Neuronal stem cell (in vitro differentiated cells): Measurements from ENCODE around the gene SIGMAR1.

Experiments used
- DNase-seq: peaks from one replicate; pipeline ENCODE4 v3.0.0-alpha.2; 2013; ENCODE audit warnings: low spot score
- H2AFZ ChIP-seq: one replicate; pipeline ENCODE4 v1.6.1; 2013; ENCODE audit warnings: mild to moderate bottlenecking, low read length, inconsistent platforms
- H2AK5ac ChIP-seq: 2 replicates; pipeline ENCODE4 v1.6.1; 2013; ENCODE audit warnings: low read depth, mild to moderate bottlenecking, inconsistent platforms, low read length, moderate library complexity, mixed read lengths
- H2BK120ac ChIP-seq: 2 replicates; pipeline ENCODE4 v1.6.1; 2013; ENCODE audit warnings: low read depth, mild to moderate bottlenecking, inconsistent platforms, low read length, moderate library complexity, mixed read lengths
- H2BK12ac ChIP-seq: one replicate; pipeline ENCODE4 v1.6.1; 2013; ENCODE audit warnings: low read length, inconsistent platforms
- H2BK15ac ChIP-seq: 2 replicates; pipeline ENCODE4 v1.6.1; 2013; ENCODE audit warnings: mild to moderate bottlenecking, low read length, inconsistent platforms, mixed read lengths
- H2BK5ac ChIP-seq: one replicate; pipeline ENCODE4 v1.6.1; 2013; ENCODE audit warnings: inconsistent platforms, mild to moderate bottlenecking, low read length, moderate library complexity
- H3K14ac ChIP-seq: one replicate; pipeline ENCODE4 v1.6.1; 2013; ENCODE audit warnings: low read length, inconsistent platforms
- H3K18ac ChIP-seq: 2 replicates; pipeline ENCODE4 v1.6.1; 2013; ENCODE audit warnings: low read length, inconsistent platforms
- H3K23ac ChIP-seq: 2 replicates; pipeline ENCODE4 v1.6.1; 2013; ENCODE audit warnings: low read depth, mild to moderate bottlenecking, mixed read lengths, low read length, inconsistent platforms; ENCODE audit not compliant: poor library complexity
- H3K27ac ChIP-seq: replicated peaks from 3 replicates; pipeline ENCODE4 v1.5.1; 2013; ENCODE audit warnings: low read length, inconsistent platforms
- H3K27me3 ChIP-seq, 3 experiments: 2 replicates each; pipeline ENCODE4 v1.6.1; 2013; ENCODE audit warnings: low read length in 3 of 3, mild to moderate bottlenecking in 2 of 3, inconsistent platforms in 1 of 3, low read depth in 1 of 3, mixed read lengths in 1 of 3, moderate library complexity in 1 of 3; ENCODE audit not compliant: control insufficient read depth in 3 of 3, insufficient read depth in 3 of 3
- H3K36me3 ChIP-seq, 2 donors: replicated peaks in 1 of 2; 2 replicates each; pipeline ENCODE4 v1.6.1; 2013; ENCODE audit warnings: low read length in 2 of 2; ENCODE audit not compliant: control insufficient read depth in 2 of 2, insufficient read depth in 2 of 2
- H3K4ac ChIP-seq: 2 replicates; pipeline ENCODE4 v1.6.1; 2013; ENCODE audit warnings: inconsistent platforms, mild to moderate bottlenecking, low read length, moderate library complexity
- H3K4me1 ChIP-seq, 2 donors: 1 replicate in 1 of 2; 2 replicates in 1 of 2; pipeline ENCODE4 v1.6.1; 2013; ENCODE audit warnings: low read length in 2 of 2, low read depth in 1 of 2; ENCODE audit not compliant: control insufficient read depth in 2 of 2, insufficient read depth in 1 of 2
- H3K4me2 ChIP-seq: one replicate; pipeline ENCODE4 v1.6.1; 2013; ENCODE audit warnings: mild to moderate bottlenecking, low read length, inconsistent platforms; ENCODE audit not compliant: insufficient read depth, poor library complexity, severe bottlenecking
- H3K4me3 ChIP-seq, 2 donors: 2 replicates each; pipeline ENCODE4 v1.5.1; 2013; ENCODE audit warnings: low read length in 2 of 2, mild to moderate bottlenecking in 2 of 2, inconsistent platforms in 1 of 2, moderate library complexity in 1 of 2
- H3K79me1 ChIP-seq: one replicate; pipeline ENCODE4 v1.6.1; 2013; ENCODE audit warnings: low read depth, mild to moderate bottlenecking, inconsistent platforms, low read length, moderate library complexity
- H3K9ac ChIP-seq: one replicate; pipeline ENCODE4 v1.6.1; 2013; ENCODE audit warnings: mild to moderate bottlenecking, low read depth, low read length, inconsistent platforms; ENCODE audit not compliant: poor library complexity
- H3K9me3 ChIP-seq, 2 donors: replicated peaks in 1 of 2; 2 replicates each; pipeline versions ENCODE3 to v1.6.1; 2013; ENCODE audit warnings: low read length in 2 of 2, mild to moderate bottlenecking in 2 of 2, inconsistent platforms in 1 of 2, low read depth in 1 of 2, mixed read lengths in 1 of 2, moderate library complexity in 1 of 2; ENCODE audit not compliant: control insufficient read depth in 2 of 2, insufficient read depth in 1 of 2
- H4K8ac ChIP-seq: one replicate; pipeline ENCODE4 v1.6.1; 2013; ENCODE audit warnings: low read depth, mild to moderate bottlenecking, inconsistent platforms, low read length, moderate library complexity
- H4K91ac ChIP-seq: one replicate; pipeline ENCODE4 v1.6.1; 2013; ENCODE audit warnings: low read length, low read depth, mild to moderate bottlenecking, inconsistent platforms; ENCODE audit not compliant: poor library complexity
- WGBS, 2 donors: extraction: QIAGEN DNeasy Blood & Tissue Kit; methylation state at CpG; one replicate each; pipeline ENCODE4 v1.1.7; 2013; ENCODE audit warnings: missing lambda C conversion rate in 2 of 2, mixed read lengths in 1 of 2; ENCODE audit not compliant: insufficient read length in 2 of 2, insufficient replicate concordance in 1 of 2; ENCODE audit errors: extremely low coverage in 2 of 2; 5-methylcytosine and 5-hydroxymethylcytosine counted together

The SIGMAR1 gene

DNA sequence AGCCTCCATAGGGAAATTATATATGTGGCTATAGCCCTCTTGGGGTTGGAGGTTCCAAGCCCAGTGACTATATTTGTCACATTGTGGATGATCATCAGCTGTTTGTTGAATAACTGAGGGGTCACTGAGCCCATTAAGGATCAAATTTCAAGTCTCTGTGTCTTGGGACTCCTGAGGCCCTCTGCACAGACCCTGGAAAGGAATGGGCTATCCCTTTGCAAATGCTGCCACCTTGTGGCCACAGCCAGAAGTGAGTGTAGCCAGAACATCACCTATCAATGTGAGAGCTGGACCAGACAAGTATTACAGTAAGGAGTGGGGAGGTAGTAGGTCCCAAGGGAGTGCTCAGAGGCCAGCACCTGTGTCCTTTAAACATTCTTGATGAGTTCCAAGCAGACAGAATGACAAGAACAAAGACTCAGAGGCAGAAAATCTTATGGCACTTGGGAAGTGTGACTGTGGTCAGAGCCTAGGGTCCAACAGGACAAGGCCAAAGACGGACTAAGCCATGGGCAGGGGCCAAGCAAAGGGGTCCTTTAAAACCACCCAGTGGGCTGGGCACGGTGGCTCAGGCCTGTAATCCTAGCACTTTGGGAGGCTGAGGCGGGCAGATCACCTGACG lies 33.9 kb downstream of the SIGMAR1 start:
- WGBS, 2 donors = no CpG with 5 or more reads among the region's 4 CpGs
- H3K79me1 ChIP-seq = no peaks in the 10 kb centered on the region
- peaks cover 4 to 15% of the 10 kb centered on the region in 2 donors for H3K4me1 ChIP-seq
- no peak overlapping the region for H4K8ac ChIP-seq
- H3K4me3 ChIP-seq = no peak overlapping the region
- H4K91ac ChIP-seq = no peak overlapping the region
- no peak overlapping the region for H3K23ac ChIP-seq
- no peak overlapping the region for H3K4ac ChIP-seq
- no peak overlapping the region for H3K18ac ChIP-seq
- H2BK120ac ChIP-seq = no peak overlapping the region
- H2BK5ac ChIP-seq = no peak overlapping the region
- no peak overlapping the region for H3K14ac ChIP-seq
- no peak overlapping the region for H3K27ac ChIP-seq
- H2AK5ac ChIP-seq = no peak overlapping the region
- H2BK12ac ChIP-seq = no peak overlapping the region
- DNase-seq = peak; percentile 86
- no peaks in the 10 kb centered on the region for H3K36me3 ChIP-seq
- no peaks in the 10 kb centered on the region for H3K9me3 ChIP-seq
- H3K27me3 ChIP-seq = peaks cover 0 to 8% (median 0%) of the 10 kb centered on the region in 3 experiments
- H2BK15ac ChIP-seq = no peak overlapping the region
- H2AFZ ChIP-seq = no peak overlapping the region
- H3K4me2 ChIP-seq = no peak overlapping the region
- H3K9ac ChIP-seq = no peak overlapping the region

DNA sequence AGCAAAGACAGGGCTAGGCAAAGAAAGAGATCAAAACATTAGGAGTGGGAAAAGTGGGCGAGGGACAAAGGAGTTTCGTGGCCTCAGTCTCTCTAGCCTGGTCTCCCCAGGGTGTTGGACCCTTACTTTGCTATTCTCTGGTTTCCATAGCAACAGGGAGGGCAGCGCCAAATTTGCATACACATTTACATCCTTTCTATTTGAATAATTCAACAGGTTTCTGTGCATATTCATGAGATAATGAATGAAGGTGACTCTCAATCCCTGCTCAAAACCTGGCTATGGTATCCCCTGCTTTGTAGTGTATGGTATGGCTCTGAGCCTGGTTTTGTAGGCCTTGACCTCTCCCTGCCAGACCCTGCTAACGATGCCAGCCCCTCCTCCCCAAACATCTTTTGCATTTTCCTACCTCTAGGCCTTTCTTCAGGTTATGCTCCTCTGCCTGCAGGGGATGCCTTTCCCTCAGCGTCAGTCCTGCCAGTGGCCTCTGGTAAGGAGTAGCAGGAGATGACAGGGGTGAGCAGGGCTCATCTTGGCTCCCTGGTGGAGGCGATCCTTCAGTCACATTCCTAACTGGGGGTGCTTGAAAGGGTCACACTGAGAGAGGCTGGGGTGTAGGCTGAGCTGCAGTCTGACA lies 35.5 kb downstream of the SIGMAR1 start:
- no peak overlapping the region for H4K91ac ChIP-seq
- peaks cover 2 to 15% of the 10 kb centered on the region in 2 donors for H3K4me1 ChIP-seq
- no peaks in the 10 kb centered on the region for H3K9me3 ChIP-seq
- no peak overlapping the region for H2BK120ac ChIP-seq
- no peak overlapping the region for H3K14ac ChIP-seq
- no peak overlapping the region for H2BK12ac ChIP-seq
- no peak overlapping the region for H2AFZ ChIP-seq
- no peak overlapping the region for H3K27ac ChIP-seq
- no peak overlapping the region for H2AK5ac ChIP-seq
- no peak overlapping the region for H2BK15ac ChIP-seq
- H3K4ac ChIP-seq = no peak overlapping the region
- H3K27me3 ChIP-seq = peaks cover 0 to 8% (median 0%) of the 10 kb centered on the region in 3 experiments
- no peak overlapping the region for H3K4me2 ChIP-seq
- no peak overlapping the region for H3K23ac ChIP-seq
- H3K9ac ChIP-seq = no peak overlapping the region
- H4K8ac ChIP-seq = no peak overlapping the region
- H3K4me3 ChIP-seq = no peak overlapping the region
- H3K36me3 ChIP-seq = no peaks in the 10 kb centered on the region
- H3K79me1 ChIP-seq = no peaks in the 10 kb centered on the region
- peak overlapping the region; percentile 6 for H3K18ac ChIP-seq
- no CpG with 5 or more reads among the region's 6 CpGs for WGBS, 2 donors
- DNase-seq = no peak
- H2BK5ac ChIP-seq = no peak overlapping the region

- Histone ChIP-seq H3K79me1 (no peaks in the 10 kb centered on the region), H3K4me3 (no peak overlapping the region), H2BK120ac (no peak overlapping the region), H3K4me1 (peaks cover 2 to 15% of the 10 kb centered on the region in 2 donors), H3K4me2 (no peak overlapping the region), H4K91ac (no peak overlapping the region), H3K14ac (no peak overlapping the region), H2BK15ac (no peak overlapping the region), H3K9me3 (no peaks in the 10 kb centered on the region), H3K36me3 (no peaks in the 10 kb centered on the region), H3K9ac (no peak overlapping the region), H2BK5ac (no peak overlapping the region), H2AK5ac (no peak overlapping the region), H3K27me3 (peaks cover 0 to 11% (median 0%) of the 10 kb centered on the region in 3 experiments), H3K23ac (no peak overlapping the region), H2AFZ (no peak overlapping the region), H3K18ac (peak overlapping the region; percentile 25), H3K27ac (no peak overlapping the region), H2BK12ac (no peak overlapping the region), H3K4ac (no peak overlapping the region), H4K8ac (no peak overlapping the region)
- DNase-seq = no peak
- WGBS, 2 donors = no CpG with 5 or more reads among the region's 1 CpG
Measured at GRCh38 chr9:34600908-34601307, 36.7 kb downstream of the SIGMAR1 start.

DNA sequence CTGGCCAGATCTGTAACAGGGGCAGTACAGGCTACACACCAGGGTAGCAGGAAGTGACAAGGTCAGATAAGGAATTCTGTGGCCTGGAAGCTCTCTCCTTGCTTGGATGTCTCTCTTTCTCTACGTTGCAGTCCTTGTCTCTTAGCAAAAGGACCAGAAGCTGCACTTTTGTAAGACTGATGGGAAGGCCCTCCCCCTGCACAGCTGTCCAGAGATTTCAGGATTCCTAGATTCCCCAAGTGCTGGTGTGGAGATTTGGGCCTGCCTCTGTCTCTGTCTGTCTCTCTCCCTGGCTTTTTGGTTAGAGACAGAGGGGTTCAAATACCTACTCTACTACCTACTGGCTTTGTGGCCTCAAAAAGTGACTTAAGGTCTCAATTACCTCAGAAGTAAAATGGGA lies 38.0 kb downstream of the SIGMAR1 start:
- Histone ChIP-seq H2BK15ac (no peak overlapping the region), H3K23ac (no peak overlapping the region), H4K8ac (no peak overlapping the region)

More for the DNA sequence above, 38.0 kb downstream of the SIGMAR1 start:
- Histone ChIP-seq H3K9ac (no peak overlapping the region), H3K4ac (no peak overlapping the region), H3K27ac (no peak overlapping the region), H3K4me3 (no peak overlapping the region), H3K18ac (no peak overlapping the region), H2AFZ (no peak overlapping the region), H2BK5ac (no peak overlapping the region), H2AK5ac (no peak overlapping the region), H3K14ac (no peak overlapping the region), H3K79me1 (no peaks in the 10 kb centered on the region), H3K4me1 (peaks cover 2 to 15% of the 10 kb centered on the region in 2 donors), H3K9me3 (no peaks in the 10 kb centered on the region), H3K36me3 (no peaks in the 10 kb centered on the region), H2BK12ac (no peak overlapping the region), H2BK120ac (no peak overlapping the region), H3K4me2 (no peak overlapping the region), H3K27me3 (peaks cover 0 to 10% (median 0%) of the 10 kb centered on the region in 3 experiments), H4K91ac (no peak overlapping the region)
- WGBS, 2 donors = no CpG with 5 or more reads among the region's 1 CpG
- DNase-seq = no peak
